ENCODE results near the gene HELZ2. TPM values are rescaled to one million over a fixed set of nuclear protein-coding genes. Genes with fewer than 3 reads are reported as not detected.
"Not testable (repeated sequence)": the region's sequence is repeated elsewhere in the genome, so short reads cannot be mapped to it uniquely, and the experiment has no call there.

HELZ2 gene
- total RNA-seq, 1 donor from 2014 or later = 47.4 TPM

DNA sequence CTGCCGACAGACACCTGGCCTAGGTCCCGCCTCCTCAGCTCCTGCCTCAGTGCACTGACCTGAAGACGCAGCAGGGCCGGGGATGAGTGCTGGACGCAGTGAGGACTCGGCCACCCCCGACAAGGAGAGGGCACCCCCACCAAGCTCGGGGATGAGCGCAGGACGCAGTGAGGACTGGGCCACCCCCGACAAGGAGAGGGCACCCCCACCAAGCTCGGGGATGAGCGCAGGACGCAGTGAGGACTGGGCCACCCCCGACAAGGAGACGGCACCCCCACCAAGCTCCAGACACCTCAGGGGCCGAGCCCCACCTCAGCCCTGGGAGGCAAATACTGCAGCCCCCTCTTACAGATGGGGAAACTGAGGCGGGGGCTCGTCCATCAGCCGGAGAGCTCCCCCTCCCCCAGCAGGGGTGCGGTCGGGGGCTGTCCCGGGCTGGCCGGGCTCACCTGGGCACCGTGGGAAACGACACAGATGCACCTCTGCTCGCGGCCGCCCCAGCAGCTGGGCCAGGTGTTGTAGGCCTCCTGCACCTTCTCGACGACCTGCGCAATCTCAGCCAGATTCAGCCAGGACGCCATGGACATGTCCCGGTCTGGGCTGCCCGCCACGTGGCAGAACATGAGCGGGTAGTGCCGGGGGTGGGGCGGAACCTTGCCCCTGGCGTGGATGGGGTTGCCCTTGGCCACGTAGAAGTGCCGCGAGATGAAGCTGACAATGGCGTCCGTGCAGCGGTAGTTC, 7.5 kb downstream of the HELZ2 start:
- DNase-seq (ENCODE audit: low read depth, low spot score) = no peak

DNA sequence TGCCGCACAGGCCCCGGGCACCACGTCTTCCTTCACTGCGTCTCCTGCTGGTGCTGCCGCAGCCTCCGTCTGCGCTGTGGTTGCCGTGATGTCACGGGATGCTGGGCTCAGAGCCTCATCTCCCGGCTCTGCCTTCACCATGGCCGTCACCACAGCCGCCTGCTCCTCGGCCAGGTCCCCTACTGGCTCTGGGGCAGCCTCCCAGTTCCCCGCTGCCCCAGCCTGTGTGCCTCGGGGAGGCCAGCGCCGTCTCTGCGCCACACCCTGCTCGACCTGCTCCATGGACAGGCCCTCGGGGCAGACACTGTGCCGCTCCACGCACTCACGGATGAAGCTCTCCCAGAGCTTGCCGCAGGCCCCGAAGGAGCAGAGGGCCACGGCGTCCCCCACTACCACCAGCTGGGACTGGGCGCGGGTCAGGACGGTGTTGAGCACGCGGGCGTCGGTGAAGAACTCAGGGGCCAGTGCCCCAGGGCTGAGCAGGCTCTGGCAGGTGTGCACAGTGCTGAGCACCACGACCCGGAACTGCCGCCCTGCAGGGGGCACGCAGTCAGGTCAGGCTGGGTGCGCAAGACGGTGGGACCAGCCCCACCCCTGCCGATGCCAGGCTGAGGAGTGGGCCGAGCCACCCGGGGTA, 8.2 kb downstream of the HELZ2 start:
- no peak for DNase-seq (ENCODE audit: low read depth, low spot score)

DNA sequence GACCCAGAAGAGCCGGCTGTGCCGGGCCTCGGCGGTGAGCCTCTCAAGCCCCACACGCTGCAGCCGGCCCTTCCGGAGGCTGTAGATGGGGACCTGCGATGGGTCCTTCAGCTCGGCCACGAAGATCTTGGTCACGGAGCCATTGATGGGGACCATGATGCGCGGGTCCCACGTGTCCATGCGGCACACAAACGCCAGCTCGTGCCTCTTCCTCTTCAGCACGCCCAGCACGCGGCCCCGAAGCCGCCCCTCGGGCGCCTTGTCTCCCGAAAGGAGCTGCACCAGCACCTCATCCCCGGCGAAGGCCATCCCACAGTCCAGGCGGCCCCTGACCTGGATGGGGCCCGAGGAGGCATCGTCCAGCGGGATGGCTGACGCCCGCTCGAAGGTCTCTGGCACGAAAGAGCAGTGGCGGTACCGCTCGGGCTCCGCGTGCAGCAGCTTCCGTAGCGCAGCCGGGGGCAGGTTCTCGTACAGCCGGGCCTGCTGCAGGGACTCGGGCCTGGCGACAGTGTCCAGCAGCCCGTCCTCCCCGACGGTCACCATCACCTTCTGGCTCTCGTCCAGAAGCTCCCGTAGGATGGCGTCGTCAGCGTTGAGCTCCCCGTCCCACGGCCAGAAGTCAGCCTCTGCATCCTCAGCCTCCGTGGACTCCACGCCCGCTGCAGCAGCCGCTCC, 8.9 kb downstream of the HELZ2 start:
- no peak for DNase-seq (ENCODE audit: low read depth, low spot score)

- no peak for DNase-seq (ENCODE audit: low read depth, low spot score)
These were observed 9.8 kb downstream of the HELZ2 start for GRCh38 chr20:63564036-63564810.

GRCh38 chr20:63563225-63563935, 10.7 kb downstream of the HELZ2 start:
- DNase-seq (ENCODE audit: low read depth, low spot score) = no peak

- DNase-seq (ENCODE audit: low read depth, low spot score) = no peak
These were observed 11.4 kb downstream of the HELZ2 start for GRCh38 chr20:63562461-63563224.

GRCh38 chr20:63561624-63562396, 12.2 kb downstream of the HELZ2 start:
- no peak for DNase-seq (ENCODE audit: low read depth, low spot score)

- DNase-seq (ENCODE audit: low read depth, low spot score) = no peak
These were observed 13.0 kb downstream of the HELZ2 start for GRCh38 chr20:63560856-63561609.

GRCh38 chr20:63560333-63560805, 13.7 kb downstream of the HELZ2 start:
- DNase-seq (ENCODE audit: low read depth, low spot score) = no peak

DNA sequence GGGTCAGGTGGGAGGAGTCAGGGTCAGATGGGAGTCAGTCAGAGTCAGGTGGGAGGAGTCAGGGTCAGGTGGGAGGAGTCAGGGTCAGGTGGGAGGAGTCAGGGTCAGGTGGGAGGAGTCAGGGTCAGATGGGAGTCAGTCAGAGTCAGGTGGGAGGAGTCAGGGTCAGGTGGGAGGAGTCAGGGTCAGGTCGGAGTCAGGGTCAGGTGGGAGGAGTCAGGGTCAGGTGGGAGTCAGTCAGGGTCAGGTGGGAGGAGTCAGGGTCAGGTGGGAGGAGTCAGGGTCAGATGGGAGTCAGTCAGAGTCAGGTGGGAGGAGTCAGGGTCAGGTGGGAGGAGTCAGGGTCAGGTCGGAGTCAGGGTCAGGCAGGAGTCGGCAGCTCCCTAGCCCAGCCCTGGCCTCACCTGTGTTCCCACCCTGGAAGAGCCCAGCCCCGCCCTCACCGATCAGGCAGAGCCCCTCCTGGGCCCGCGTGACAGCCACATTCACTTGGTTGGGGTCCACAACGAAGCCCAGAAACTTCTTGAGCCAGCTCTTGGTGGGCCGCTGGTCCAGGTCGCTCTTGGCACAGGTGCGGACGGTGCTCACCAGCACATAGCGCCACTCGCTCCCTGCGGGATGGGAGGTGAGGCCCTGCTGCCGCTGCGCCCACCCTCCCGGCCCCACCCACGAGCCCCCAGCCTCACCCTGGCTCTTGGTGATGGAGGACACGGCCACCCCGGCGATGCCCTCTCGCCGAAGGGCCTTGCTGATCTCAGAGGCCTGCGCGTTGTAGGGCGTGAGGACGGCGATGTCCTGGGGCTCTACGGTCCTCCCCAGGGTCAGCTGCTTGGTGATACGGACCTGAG, 14.3 kb downstream of the HELZ2 start:
- not testable (repeated sequence) for DNase-seq (ENCODE audit: low read depth, low spot score)

GRCh38 chr20:63558804-63559484, 15.1 kb downstream of the HELZ2 start:
- no peak for DNase-seq (ENCODE audit: low read depth, low spot score)

DNA sequence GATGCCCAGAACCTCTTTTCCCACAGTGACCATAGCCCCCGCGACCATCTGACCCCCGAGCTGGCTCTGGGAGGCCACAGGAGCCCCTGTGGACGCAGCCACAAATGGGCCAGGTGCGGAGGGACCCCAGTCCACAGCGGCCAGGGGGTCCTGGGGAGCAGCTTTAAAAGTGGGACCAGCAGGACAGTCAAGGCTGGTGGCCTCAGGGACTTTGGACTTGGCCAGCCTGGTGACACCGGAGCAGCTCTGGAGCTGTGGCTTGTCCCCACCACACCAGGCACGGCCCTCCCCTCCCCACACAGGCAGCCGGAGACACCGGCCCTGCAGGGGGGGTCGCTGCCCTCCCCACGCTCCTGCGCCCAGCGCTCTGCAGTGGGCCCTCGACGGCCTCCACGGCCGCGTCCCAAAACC, 16.6 kb downstream of the HELZ2 start:
- DNase-seq (ENCODE audit: low read depth, low spot score) = no peak

GRCh38 chr20:63556873-63557478, 17.1 kb downstream of the HELZ2 start:
- DNase-seq (ENCODE audit: low read depth, low spot score) = no peak

GRCh38 chr20:63555661-63556381, 18.2 kb downstream of the HELZ2 start:
- no peak for DNase-seq (ENCODE audit: low read depth, low spot score)

GRCh38 chr20:63554361-63555278, 19.4 kb downstream of the HELZ2 start:
- no peak for DNase-seq (ENCODE audit: low read depth, low spot score)

Measured in pulmonary artery endothelial cell (primary cell).